Measurements from ENCODE around the gene KIF14. TPM values are rescaled to one million over a fixed set of nuclear protein-coding genes. Genes with fewer than 3 reads are reported as not detected.

KIF14 gene
- total and polyA plus RNA-seq, 2 of the 13 experiments (the other 11 are each of a cell fraction or from before 2014, with no cell fraction given): 3.3 to 11.2 TPM

- TF ChIP-seq, protein P1, sequence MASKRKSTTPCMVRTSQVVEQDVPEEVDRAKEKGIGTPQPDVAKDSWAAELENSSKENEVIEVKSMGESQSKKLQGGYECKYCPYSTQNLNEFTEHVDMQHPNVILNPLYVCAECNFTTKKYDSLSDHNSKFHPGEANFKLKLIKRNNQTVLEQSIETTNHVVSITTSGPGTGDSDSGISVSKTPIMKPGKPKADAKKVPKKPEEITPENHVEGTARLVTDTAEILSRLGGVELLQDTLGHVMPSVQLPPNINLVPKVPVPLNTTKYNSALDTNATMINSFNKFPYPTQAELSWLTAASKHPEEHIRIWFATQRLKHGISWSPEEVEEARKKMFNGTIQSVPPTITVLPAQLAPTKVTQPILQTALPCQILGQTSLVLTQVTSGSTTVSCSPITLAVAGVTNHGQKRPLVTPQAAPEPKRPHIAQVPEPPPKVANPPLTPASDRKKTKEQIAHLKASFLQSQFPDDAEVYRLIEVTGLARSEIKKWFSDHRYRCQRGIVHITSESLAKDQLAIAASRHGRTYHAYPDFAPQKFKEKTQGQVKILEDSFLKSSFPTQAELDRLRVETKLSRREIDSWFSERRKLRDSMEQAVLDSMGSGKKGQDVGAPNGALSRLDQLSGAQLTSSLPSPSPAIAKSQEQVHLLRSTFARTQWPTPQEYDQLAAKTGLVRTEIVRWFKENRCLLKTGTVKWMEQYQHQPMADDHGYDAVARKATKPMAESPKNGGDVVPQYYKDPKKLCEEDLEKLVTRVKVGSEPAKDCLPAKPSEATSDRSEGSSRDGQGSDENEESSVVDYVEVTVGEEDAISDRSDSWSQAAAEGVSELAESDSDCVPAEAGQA (IDR thresholded peaks at IDR 0.05; ENCODE audit: low read depth): no peak
- TF ChIP-seq, protein P1 (CRISPR knock-in tag; IDR thresholded peaks at IDR 0.05; ENCODE audit: borderline replicate concordance): no peak
- TF ChIP-seq ZUFSP (CRISPR knock-in tag; IDR thresholded peaks at IDR 0.05; ENCODE audit: borderline replicate concordance) (no peak), HDAC6 (IDR thresholded peaks at IDR 0.05; ENCODE audit: low read depth, low read length) (no peak), ZSCAN20 (CRISPR knock-in tag; IDR thresholded peaks at IDR 0.05; ENCODE audit: borderline replicate concordance) (no peak), SMYD3 (CRISPR knock-in tag; IDR thresholded peaks at IDR 0.05) (no peak), SMAD3 (CRISPR knock-in tag; IDR thresholded peaks at IDR 0.05) (no peak)
Measured at GRCh38 chr1:200602632-200603031, 17.9 kb downstream of the KIF14 start (continued).
